ENCODE measurements around the gene SEMA6B. TPM values are rescaled to one million over a fixed set of nuclear protein-coding genes. Genes with fewer than 3 reads are reported as not detected.

Gene SEMA6B
- total and polyA plus RNA-seq, 3 donors from 2014 or later: 3.5 to 5.0 (median 4.2) TPM

GRCh38 chr19:4534836-4535658 lies 24.4 kb downstream of the SEMA6B start, which contains the start of gene PLIN5:
TSS of gene PLIN5 (minus strand) at chr19:4535224. CDS start at chr19:4534074, 1,150 bp downstream.
- H3K27me3 ChIP-seq: no peaks in the 10 kb centered on the region
- H3K36me3 ChIP-seq (ENCODE audit: low read depth, missing control alignments): no peaks in the 10 kb centered on the region
- WGBS, 2 donors: 6 to 9% methylated on average over 8 to 32 of the region's 49 CpGs
- H3K27ac ChIP-seq: no peak within 1 kb of the TSS
- H3K4me3 ChIP-seq: peak within 1 kb of the TSS; percentile 5 to 36
- TF ChIP-seq POLR2A (IDR thresholded peaks at IDR 0.05) (no peak), CTCF (IDR thresholded peaks at IDR 0.05) (no peak)
- peaks cover 3% of the 10 kb centered on the region for H3K4me1 ChIP-seq
- intact Hi-C loops (cut with DNase I; ENCODE audit: low total_unique reads): no loop called here
- DNase-seq: peak; percentile 89
- no peaks in the 10 kb centered on the region for H3K9me3 ChIP-seq

GRCh38 chr19:4533835-4534424 lies 25.6 kb downstream of the SEMA6B start:
- no peak overlapping the region for H3K4me3 ChIP-seq
- intact Hi-C loops (cut with DNase I; ENCODE audit: low total_unique reads): no loop called here
- no peak overlapping the region for H3K27ac ChIP-seq
- 78 to 81% methylated on average over 7 to 9 of the region's 9 CpGs for WGBS, 2 donors
- TF ChIP-seq CTCF (IDR thresholded peaks at IDR 0.05) (no peak), POLR2A (IDR thresholded peaks at IDR 0.05) (no peak)
- DNase-seq: no peak
- no peaks in the 10 kb centered on the region for H3K27me3 ChIP-seq
- peaks cover 3% of the 10 kb centered on the region for H3K4me1 ChIP-seq
- H3K9me3 ChIP-seq: no peaks in the 10 kb centered on the region
- no peaks in the 10 kb centered on the region for H3K36me3 ChIP-seq (ENCODE audit: low read depth, missing control alignments)

- no peaks in the 10 kb centered on the region for H3K27me3 ChIP-seq
- intact Hi-C loops (cut with DNase I; ENCODE audit: low total_unique reads): no loop called here
- DNase-seq: no peak
- TF ChIP-seq CTCF (IDR thresholded peaks at IDR 0.05) (no peak), POLR2A (IDR thresholded peaks at IDR 0.05) (no peak)
- 79 to 84% methylated on average over 5 to 9 of the region's 9 CpGs for WGBS, 2 donors
- no peaks in the 10 kb centered on the region for H3K36me3 ChIP-seq (ENCODE audit: low read depth, missing control alignments)
- H3K4me1 ChIP-seq: peaks cover 3% of the 10 kb centered on the region
- no peak overlapping the region for H3K4me3 ChIP-seq
- H3K9me3 ChIP-seq: no peaks in the 10 kb centered on the region
- H3K27ac ChIP-seq: no peak overlapping the region
Measured at GRCh38 chr19:4533334-4533733, 26.1 kb downstream of the SEMA6B start.

- no peaks in the 10 kb centered on the region for H3K36me3 ChIP-seq (ENCODE audit: low read depth, missing control alignments)
- H3K27ac ChIP-seq: no peak overlapping the region
- TF ChIP-seq POLR2A (IDR thresholded peaks at IDR 0.05): no peak
- H3K9me3 ChIP-seq: no peaks in the 10 kb centered on the region
- peaks cover 3% of the 10 kb centered on the region for H3K4me1 ChIP-seq
- intact Hi-C loops (cut with DNase I; ENCODE audit: low total_unique reads): no loop called here
- 59 to 62% methylated on average over 17 to 28 of the region's 28 CpGs for WGBS, 2 donors
- no peaks in the 10 kb centered on the region for H3K27me3 ChIP-seq
- no peak for DNase-seq
- no peak overlapping the region for H3K4me3 ChIP-seq
Measured at GRCh38 chr19:4531562-4532165, 27.8 kb downstream of the SEMA6B start.

GRCh38 chr19:4529924-4530522 lies 29.5 kb downstream of the SEMA6B start:
- intact Hi-C loops (cut with DNase I; ENCODE audit: low total_unique reads): no loop called here
- no peaks in the 10 kb centered on the region for H3K27me3 ChIP-seq
- H3K4me3 ChIP-seq: no peak overlapping the region
- no peaks in the 10 kb centered on the region for H3K36me3 ChIP-seq (ENCODE audit: low read depth, missing control alignments)
- DNase-seq: no peak
- H3K4me1 ChIP-seq: no peaks in the 10 kb centered on the region
- 81 to 84% methylated on average over 10 to 14 of the region's 14 CpGs for WGBS, 2 donors
- H3K9me3 ChIP-seq: no peaks in the 10 kb centered on the region
- no peak overlapping the region for H3K27ac ChIP-seq
- no peak for TF ChIP-seq CTCF (IDR thresholded peaks at IDR 0.05)
- TF ChIP-seq POLR2A (IDR thresholded peaks at IDR 0.05): no peak
